ENCODE measurements around the gene SMARCB1.

DNA sequence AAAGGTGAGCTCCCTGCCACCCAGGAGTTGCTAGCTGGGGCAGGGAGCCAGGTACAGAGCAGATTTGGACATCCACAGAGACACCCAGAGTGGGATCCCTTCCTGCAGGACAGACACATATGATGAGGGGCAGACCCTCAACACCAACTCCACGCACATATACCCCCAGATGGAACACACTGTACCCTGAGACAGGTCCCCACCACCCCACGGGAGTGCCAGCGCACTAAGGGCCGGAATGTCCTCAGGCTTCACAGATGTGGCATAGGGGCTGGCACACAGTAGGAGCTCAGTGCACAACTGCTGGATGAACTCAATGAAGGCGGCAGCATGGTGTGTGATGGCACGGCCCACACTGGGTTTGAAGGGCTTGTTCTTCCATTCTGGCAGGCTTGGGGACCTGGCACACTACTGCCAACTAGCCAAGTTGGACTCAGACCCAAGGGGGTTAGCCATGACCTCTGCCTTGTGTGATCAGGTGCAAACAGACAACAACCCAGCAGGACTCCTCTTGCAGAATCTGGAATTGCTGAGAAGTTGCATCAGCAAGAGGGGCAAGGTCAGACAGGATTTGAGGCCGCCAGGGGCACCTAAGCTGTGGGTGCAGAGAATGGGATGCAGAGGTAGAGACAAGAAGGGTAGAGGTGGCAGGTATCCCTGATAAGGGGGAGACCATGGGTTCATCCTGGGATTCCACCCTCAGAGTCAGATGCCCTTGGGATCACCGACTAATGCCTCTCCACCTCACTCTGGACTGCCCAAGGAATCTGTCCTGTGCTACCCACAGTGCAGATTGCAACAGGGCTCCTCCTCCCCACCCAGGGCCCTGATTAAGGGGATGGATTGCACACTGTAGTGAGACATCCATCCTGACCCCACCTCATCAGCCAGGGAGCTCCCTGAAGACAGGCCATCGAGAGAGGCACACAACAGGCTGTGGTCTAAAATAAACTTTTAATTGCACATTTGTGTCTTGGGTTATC lies 21.6 kb upstream of the SMARCB1 start:
- TF ChIP-seq CTCF (conservative IDR thresholded peaks at IDR 0.05) (no peak), EZH2 (IDR thresholded peaks at IDR 0.05; ENCODE audit: low read depth) (no peak)
